ENCODE measurements around the gene RIPK1. TPM values are rescaled to one million over a fixed set of nuclear protein-coding genes. Genes with fewer than 3 reads are reported as not detected.
"Not testable (repeated sequence)": the region's sequence is repeated elsewhere in the genome, so short reads cannot be mapped to it uniquely, and the experiment has no call there.

The RIPK1 gene
- polyA plus RNA-seq (ENCODE audit: insufficient read length) = 10.8 TPM

DNA sequence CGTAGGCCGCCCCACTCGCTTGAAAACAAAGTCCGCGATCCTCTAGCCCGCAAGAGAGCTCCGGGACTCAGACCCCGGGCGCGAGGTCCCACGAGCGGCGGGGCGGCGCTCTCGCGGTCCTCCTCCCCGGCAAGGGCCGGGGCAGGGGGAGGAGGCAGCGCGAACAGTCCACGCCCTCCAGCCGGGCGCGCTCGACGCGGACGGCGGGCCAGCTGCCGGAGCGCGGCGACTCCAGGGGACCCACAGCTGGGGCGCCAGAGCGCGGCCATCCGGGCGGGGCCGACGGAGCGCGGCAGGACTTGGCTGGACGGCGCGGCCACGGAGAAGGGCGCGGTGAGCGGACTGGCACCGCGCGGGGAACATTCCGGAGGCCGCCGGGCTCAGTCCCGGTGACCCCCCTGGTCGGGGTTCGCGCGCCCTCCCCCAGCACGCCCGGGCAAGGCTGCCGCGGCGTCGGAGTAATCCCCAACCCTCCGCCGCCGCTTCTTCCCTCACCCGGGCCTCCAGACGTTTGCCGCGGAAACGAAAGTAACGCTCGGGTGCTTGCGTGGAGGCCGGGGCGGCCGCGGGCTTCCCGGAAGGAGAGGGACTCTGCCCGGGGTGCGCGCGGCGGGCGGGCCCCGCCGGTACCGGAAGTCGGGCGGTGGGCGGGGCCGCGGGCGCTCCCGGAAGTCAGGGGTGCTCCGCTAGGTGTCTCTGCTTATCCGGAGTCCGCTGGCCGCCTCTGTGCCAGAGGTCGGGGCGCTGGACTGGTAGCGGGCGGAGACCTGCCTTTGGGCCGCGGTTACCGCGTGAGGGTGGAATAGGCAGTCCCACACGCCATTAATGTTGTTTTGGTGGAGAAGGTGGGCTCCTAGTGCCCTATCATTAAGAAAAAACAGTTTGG is at the start of gene RIPK1:
Gene RIPK1, plus strand, starts transcription at position 166 of the 886 bp plus-strand sequence. CDS start 8,330 bp downstream, outside the sequence.
- peak; percentile 92 for DNase-seq

DNA sequence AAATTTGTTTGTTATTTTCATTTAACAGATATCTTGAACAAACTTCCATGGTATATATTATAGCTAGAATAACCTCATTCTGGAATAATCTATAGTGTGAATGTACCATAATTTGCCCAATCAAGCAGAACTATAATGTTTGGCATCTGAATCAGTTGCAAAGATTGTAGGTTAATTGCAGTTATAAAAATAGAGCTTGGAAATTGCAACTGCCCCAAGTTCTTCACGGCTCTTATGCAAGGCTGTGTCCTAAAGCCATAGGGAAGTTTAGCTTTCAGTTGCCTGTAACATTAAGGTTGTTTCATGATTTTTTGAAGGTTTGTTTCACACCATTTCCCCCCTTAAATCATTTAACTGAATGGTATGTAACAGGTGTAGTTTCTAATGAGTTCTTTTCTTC is 49.2 kb upstream of the RIPK1 start:
- no peak for DNase-seq

DNA sequence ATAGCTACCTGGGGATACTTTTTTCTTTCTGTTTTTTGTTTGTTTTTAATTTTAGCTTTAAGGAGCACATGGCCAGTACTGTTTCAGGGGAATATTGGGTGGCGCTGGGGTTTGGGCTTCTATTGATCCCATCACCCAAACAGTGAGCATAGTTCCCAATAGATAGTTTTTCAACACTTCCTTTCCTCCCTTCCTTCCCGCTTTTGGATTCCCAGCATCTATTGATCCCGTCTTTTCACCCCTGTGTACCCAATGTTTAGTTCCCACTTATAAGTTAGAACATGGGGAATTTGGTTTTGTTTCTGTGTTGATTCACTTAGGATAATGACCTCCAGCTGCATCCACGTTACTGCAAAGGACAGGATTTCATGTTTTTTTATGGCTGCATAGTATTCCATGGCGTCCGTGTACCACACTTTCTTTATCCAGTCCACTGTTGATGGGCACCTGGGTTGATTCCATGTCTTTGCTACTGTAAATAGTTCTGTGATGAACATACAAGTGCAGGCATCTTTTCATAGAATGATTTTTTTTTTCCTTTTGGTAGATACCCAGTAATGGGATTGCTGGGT is 48.5 kb upstream of the RIPK1 start:
- DNase-seq = no peak

DNA sequence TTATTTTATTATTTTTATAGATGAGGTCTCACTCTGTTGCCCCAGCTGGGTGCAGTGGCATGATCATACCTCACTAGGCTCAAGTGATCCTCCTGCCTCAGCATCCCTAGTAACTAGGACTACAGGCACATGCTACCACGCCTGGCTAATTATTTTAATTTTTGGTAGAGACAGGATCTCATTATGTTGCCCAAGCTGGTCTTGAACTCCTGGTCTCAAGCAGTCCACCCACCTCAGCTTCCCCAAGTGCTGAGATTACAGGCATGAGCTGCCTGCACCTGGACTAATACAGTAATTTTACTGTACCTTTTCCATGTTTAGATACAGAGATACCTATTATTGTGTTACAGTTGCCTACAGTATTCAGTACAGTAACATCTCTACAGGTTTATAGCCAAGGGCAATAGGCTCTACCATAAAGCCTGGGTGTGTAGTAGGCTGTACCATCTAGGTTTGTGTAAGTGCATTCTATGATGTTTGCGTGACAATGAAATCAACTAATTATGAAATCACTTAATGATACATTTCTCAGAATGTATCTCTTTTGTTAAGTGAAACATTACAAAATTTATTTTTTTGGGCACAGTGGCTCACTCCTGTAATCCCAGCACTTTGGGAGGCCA is 47.2 kb upstream of the RIPK1 start:
- DNase-seq = not testable (repeated sequence)

DNA sequence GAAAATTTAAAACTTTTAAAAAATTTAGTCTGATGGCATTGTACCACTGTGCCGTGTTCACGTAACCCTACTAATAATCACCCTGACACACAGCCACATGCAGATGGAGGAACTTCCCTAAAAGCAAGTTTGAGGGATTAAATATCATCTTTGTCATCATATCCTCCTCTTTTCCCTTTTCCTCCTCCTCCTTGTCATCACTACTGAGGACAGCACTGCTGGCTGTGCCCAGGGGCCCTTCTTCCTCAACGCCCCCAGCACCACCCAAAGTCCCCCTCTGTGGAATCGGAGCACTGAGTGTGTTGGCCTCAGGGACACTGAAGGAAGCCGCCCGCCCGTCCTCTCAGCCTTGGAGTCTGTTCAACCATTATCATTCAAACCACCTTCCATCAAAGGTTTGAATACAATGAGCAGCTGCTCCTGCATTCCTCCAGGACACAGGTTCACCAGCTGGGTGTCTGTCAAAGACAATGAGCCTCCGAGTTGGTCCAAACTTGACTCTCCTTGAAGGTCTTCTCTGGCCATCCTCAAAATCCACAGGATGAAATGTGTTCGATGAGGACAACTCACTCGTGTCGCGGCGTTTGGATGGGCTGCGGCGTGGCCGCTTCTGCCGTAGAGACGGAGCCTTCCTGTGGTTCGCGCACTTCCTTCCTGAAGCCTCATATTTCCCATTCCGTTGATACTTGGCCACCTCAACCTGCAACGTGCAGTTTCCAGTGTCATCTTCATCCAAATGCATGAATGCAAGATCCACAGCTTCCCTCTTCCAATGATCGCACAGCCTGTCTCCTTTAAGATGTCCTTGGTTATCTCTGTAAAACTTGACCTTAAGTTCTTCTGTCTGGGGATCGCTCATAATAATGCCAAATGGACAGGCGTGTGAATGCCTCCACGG is 45.3 kb upstream of the RIPK1 start:
- no peak for DNase-seq

DNA sequence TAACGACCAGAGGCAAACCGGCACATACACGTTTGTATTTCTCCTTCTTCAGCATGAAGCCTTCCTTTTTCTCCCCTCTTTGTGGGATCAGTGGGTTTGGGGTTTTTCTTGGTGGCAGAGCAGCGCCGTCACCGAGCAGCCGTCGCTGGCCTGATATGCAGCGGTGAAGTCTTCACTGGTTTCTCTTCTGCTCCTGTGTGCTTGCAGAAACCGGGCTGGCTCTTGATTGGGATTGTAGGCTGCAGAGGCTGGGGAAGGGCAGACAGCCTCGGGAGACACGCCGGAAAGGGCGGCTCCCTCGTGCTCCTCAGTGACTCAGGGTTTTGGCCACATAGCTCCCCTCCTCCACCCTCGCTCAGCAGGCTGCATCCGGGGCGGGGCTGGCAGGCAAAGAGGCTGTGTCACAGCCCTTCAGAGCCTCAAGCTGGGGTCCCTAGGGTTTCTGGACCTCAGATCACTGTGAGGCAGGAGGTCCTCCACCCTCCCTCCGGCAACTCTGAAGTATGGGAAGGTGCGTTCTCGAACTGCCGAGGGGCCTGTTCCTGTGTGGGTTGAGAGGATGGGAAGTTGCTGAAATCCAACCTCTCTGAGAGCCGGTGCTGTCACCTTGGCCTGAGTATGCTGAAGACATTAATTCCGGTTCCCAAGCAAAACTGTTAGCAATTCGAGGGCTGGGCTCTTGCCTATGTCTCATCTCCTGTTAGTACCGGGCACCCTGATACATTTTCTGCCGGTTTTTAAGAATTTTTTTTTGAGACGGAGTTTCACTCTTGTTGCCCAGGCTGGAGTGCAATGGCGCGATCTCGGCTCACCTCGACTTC is 44.4 kb upstream of the RIPK1 start:
- peak; percentile 73 for DNase-seq

DNA sequence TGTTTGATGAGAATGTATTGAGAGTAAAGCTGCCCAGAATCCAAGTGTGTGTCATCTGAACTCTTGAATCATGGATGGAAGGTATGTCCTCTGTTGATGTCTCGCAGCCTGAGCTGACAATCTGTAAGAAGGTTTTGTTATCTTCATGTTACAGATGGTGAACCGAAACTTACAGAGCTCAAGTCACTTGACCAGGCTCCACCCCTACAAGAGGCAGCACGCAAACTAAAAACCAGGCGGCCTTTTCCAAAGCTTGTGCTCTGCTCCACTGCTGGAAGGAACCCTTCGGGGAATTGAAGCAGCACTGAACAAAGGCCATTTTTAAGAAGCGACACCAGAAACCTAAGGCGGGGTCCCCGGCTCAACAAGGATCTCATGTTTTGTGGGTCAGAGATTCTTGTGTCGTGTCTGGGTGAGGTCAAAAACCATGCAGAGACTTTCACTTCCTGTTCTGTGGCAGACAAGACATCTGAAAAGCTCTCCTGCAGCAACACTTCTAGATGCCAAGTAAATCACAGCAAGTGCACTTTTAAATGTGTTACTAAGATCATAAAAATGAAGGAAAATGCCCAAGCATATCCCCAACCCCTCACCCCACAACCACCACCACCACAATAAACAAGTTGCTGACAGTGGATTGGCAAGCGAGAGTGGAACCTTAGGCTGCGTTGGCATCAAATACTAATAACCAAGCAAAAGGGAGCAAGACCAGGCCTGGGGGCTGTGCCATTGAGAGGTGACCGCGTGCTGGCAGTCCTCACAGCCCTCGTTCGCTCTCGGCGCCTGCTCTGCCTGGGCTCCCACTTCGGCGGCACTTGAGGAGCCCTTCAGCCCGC is 41.3 kb upstream of the RIPK1 start:
- DNase-seq = no peak

DNA sequence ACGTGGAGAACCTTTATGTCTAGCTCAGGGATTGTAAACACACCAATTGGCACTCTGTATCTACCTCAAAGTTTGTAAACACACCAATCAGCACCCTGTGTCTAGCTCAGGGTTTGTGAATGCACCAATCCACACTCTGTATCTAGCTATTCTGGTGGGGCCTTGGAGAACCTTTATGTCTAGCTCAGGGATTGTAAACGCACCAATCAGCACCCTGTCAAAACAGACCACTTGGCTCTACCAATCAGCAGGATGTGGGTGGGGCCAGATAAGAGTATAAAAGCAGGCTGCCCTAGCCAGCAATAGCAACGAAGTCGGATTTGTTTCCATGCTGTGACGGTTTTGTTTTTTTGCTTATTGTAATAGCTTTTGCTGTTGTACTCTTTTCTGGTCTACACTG is 40.1 kb upstream of the RIPK1 start:
- DNase-seq = not testable (repeated sequence)

DNA sequence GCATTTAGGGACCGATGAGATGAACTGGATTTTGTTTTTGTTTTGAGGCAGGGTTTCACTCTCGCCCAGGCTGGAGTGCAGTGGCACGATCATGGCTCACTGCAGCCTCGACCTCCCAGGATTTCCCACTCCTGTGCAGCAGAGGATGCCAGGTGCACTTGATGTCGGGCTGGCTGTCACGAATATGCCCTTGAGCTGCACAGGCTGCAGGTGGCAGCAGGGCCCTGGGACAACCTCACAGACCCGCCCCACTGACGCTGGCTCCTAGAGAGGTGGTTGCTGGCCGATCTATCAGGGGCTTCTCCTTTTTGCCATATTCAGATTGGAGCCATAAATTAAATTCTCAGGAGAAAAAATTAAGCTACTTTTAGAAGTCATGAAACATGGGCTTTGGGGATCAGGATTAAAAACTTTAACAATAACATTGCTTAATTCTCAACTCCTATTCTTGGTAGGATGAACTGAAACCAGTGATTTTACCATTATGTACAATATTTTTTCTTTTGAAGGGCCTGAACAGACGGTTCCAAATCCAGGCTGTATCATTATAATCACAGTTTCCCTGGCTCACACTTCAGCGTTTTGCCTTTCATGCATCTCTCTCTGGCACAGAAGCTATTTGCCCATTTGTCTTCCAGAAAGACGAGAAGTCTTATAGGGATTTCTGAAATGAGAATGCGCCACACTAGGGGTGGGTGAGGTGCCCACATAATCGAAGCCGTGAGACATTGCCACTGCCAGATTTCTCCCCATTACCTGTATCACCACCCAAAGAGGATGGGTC is 36.2 kb upstream of the RIPK1 start:
- no peak for DNase-seq

DNA sequence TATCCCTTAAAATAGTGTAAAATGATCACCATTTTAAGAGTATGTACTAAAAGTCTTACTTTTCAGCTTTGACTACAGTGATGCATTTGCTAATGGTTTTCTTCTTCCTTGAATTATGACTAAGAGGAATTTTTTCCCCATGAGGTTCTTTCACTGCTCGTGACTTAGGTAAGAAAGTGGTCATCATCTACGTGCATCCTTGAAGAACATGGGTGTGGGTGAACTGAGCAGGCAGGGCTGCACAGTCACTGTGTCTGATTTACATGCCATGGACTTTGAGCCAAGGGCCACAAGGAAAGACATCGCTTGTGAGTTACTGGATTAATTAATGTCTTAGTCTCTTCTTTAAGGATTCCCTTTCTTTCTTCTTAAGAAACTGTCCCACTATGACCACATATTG is 35.3 kb upstream of the RIPK1 start:
- no peak for DNase-seq

DNA sequence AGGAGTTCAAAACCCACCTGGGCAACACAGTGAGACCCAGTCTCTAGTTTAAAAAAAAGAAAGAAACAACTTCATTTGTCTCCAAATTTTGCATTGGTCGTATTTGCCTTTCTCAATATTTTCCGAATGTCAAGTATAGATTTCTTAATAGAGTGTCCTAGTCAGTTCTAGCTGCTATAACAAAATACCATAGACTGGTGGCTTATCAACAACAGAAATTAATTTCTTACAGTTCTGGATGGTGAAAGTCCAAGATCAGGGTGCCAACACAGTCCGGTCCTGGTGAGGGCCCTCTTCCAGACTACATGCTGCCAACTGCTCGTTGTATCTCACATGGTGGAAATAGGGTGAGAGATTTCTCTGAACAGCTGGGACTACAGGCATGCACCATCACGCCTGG is 34.6 kb upstream of the RIPK1 start:
- no peak for DNase-seq

DNA sequence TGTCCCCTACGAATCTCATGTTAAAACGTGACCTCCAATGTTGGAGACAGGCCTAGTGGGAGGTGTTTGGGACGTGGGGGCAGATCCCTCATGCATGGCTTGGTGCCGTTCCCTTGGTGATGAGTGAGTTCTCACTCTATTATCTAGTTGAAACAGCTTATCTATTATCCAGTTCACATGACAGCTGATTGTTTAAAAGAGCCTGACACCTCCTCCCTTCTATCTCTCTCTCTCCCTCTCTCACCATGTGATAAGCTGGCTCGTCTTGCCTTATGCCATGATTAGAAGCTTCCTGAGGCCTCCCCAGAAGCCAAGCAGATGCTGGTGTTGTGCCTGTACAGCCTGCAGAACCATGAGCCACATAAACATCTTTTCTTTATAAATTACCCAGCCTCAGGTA is 32.9 kb upstream of the RIPK1 start:
- DNase-seq = no peak

DNA sequence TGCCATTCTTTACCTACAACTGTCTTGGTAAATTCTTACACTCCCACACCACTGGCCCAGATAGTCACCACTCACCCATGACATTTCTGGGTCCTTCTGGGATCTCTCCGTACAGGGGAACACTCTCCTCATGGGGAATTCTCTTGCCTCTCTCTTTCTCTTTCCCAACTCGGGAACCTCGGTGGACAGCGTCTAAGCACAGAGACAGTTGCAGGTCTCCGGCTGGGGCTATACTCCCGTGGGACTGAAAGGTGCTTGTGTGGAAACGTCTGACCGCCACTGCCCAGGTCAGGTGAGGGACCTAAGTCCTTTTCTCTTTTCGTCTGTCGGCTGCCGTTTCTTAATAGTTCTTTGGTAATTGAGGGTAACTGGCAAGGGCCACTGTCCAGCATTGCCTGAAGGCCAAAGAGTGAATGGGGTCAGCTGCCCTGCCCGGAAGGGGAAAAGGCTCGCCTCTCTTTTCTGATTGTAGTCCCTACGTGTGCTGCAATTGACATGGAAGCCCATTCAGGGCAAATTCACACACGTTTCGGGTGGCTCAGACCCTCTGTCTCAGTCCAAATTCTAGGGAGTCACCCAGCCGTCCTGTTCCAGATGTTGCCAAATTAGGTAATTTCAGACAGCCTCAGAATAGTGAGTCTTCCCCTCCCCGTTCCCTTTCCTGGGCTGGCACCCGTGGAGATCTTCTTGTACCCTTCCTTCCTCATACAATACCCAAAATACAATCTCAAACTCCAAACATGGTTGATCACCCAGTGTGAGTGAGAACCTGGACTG is 31.2 kb upstream of the RIPK1 start:
- no peak for DNase-seq

DNA sequence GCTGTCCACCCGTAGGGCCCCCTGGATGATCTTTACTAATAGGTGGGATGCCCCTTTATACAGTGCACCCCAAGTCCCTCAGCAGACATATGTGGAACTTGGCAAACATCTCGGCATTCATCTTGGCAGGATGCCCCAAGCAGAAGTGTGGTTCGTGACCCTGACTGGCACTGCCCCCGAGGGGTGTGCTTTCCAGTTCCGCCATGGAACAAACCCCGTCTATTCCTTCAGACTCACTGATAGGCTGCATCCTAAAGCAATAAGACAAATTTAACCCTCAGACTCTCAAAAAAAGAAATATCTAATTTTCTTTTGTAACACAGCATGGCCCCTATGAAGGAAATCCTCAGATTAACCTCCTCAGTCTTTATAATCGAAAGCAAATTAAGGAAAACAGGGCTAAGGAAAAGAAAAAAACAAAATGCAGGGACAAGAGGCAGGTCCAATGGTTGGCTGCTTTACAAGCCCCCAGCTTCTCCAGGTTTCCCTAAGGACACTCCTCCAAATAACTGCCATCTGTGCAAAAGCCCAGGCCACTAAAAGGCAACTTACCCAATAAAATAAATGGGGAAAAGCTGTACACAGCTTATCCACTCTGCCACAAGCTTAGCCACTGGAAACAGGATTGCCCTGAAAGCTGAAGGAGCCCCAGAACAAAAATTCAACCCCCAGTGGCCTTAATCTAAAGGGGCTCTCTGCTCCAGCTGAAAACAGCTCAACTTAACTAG is 30.5 kb upstream of the RIPK1 start:
- DNase-seq = no peak

DNA sequence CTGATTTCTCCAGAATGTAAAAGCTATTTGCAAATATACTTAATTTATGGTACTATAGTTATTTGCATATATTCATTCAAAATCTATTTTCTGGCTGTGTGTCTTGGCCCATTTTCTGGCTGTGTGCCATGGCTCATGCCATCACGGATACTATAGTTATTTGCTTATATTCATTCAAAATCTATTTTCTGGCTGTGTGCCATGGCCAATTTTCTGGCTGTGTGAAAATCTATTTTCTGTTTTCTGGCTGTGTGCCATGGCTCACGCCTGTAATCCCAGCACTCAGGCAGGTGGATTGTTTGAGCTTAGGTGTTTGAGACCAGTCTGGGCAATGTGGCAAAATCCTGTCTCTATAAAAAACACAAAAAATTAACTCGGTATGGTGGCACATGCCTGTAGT is 28.9 kb upstream of the RIPK1 start:
- DNase-seq = no peak

DNA sequence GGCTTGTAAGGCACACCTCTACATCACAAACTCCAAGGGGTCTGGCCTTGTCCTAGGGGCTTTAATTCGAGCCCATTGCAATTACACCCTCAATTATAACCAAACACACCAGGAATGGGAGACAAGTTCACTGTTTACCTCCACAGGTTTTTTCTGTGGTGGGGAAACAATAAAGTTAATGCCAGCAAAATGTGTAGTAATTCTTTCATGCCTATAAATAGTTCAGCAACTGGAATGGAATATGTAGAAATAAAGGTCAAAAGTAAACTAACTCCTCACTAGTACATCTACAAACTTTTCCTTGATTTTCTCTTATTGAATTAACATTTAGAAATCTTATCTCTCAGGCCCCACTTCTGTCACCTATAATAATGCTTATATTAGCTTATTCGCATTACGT is 27.1 kb upstream of the RIPK1 start:
- DNase-seq = no peak

DNA sequence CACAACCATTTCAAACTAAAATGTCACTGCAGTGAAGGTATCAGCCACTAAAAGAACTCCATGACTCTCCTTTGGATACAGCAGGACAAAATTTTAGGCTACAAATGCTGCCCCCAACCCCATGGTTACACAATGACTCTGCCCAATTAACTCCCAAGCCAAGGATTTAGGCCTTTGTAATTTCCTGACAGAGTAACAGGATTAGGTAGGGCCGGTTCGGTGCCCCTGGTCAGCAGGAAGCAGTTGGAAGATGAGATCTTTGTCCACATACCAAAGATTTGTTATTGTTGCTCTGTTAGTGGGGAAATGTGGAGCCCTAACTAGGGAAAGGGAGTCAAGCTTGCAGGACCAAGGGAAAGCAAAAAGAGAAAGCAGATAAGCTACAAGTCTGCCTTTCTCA is 26.7 kb upstream of the RIPK1 start:
- no peak for DNase-seq

DNA sequence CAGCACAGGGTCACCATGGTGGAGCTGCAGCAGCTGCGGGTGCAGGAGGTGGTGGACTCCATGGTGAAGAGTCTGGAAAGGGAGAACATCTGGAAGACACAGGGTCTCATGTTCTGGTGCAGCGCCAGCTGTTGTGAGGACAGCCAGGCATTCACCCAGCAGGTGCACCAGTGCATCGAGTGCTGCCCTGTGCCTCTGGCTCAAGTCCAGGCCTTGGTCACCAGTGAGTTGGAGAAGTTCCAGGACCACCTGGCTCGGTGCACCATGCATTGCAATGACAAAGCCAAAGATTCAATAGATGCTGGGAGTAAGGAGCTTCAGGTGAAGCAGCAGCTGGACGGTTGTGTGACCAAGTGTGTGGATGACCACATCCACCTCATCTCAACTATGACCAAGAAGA is 22.9 kb upstream of the RIPK1 start:
- DNase-seq = no peak
